Urinary bladder (tissue), 4 donors: ENCODE measurements around the gene NIPAL4. TPM values are rescaled to one million over a fixed set of nuclear protein-coding genes. Genes with fewer than 3 reads are reported as not detected.

Source experiments
- DNase-seq: peaks from one replicate; pipeline ENCODE4 v3.0.0-alpha.2; 2015; ENCODE audit errors: extremely low spot score
- H3K27ac ChIP-seq: one replicate; pipeline ENCODE4 v1.5.1; 2013; ENCODE audit warnings: low read depth, mild to moderate bottlenecking, moderate library complexity
- H3K36me3 ChIP-seq: one replicate; pipeline ENCODE4 v1.6.1; 2013; ENCODE audit warnings: mild to moderate bottlenecking, moderate library complexity; ENCODE audit not compliant: insufficient read depth
- H3K4me1 ChIP-seq: one replicate; pipeline ENCODE4 v1.6.1; 2013; ENCODE audit warnings: mild to moderate bottlenecking, moderate library complexity; ENCODE audit not compliant: insufficient read depth
- H3K4me3 ChIP-seq: one replicate; pipeline ENCODE4 v1.5.1; 2013; ENCODE audit warnings: low read depth, low read length
- WGBS: extraction: QIAGEN DNeasy Blood & Tissue Kit; methylation state at CpG from one replicate; pipeline ENCODE4 v1.1.7; 2013; 5-methylcytosine and 5-hydroxymethylcytosine counted together
- polyA plus RNA-seq: library from polyadenylated mRNA; stranded (reverse); fragments of 200-250 nt; gene quantifications from one replicate; pipeline ENCODE4 v1.2.3, GENCODE V29; 2013
- total RNA-seq: library from RNA; depleted of rRNA; stranded (reverse); fragments of >200 nt; gene quantifications from one replicate; pipeline ENCODE4 v1.2.3, GENCODE V29; 2014
- donor health status: healthy with polysubstance abuse.
- donor health status: healthy.

The NIPAL4 gene
- total and polyA plus RNA-seq, 2 donors: 5.0 to 14.6 TPM

GRCh38 chr5:157485340-157485739, 25.3 kb downstream of the NIPAL4 start:
- no peak overlapping the region for H3K4me3 ChIP-seq
- 75% methylated on average over 2 of the region's 2 CpGs for WGBS
- no peaks in the 10 kb centered on the region for H3K36me3 ChIP-seq
- no peaks in the 10 kb centered on the region for H3K4me1 ChIP-seq
- no peak overlapping the region for H3K27ac ChIP-seq
- DNase-seq: no peak

DNA sequence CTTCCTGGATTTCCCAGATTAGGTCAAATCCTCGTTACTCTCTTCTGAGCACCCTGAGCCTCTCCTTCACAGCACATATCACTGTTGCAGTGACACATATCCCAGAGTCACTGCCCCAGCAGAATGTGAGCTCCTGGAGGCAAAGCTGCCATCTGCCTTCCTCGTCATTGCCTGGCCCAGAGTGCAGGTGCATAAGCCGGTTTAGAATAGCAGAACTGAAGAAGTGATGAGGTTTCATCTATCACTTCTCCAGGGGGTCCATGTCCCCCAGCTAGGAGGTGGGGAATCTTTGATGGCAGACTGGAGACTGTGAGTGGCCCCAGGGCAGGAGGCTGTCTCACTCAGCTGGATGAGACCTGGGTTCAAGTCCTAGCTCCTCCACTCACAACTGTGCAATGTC, 25.8 kb downstream of the NIPAL4 start:
- Histone ChIP-seq H3K4me3 (no peak overlapping the region), H3K4me1 (no peaks in the 10 kb centered on the region), H3K36me3 (no peaks in the 10 kb centered on the region), H3K27ac (no peak overlapping the region)
- WGBS: 91% methylated on average over 3 of the region's 3 CpGs
- no peak for DNase-seq

DNA sequence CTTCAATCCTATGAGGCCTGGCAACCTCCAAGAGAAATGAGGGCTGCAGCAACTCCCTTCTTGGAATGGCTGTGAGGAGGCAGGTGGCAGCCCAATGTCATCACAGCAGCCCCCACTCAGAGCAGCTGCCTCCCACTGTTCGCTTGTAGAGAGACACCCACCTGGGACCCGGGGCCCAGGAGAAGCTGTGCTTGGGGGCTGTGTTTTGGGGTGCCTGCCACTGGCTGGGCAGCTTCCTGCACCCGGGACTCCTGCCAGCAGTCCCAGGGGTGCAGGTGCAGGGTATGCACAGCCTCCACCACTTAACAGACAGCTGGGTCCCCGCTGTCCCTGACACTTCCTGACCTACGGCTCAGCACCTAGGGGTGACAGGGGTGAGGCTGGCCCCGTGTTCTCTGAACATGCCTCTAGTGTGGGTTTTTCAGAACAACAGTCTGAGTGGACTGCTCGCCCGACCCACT, 26.2 kb downstream of the NIPAL4 start:
- no peak overlapping the region for H3K27ac ChIP-seq
- H3K36me3 ChIP-seq: no peaks in the 10 kb centered on the region
- no peak overlapping the region for H3K4me3 ChIP-seq
- WGBS: 80% methylated on average over 8 of the region's 8 CpGs
- DNase-seq: no peak
- H3K4me1 ChIP-seq: no peaks in the 10 kb centered on the region

DNA sequence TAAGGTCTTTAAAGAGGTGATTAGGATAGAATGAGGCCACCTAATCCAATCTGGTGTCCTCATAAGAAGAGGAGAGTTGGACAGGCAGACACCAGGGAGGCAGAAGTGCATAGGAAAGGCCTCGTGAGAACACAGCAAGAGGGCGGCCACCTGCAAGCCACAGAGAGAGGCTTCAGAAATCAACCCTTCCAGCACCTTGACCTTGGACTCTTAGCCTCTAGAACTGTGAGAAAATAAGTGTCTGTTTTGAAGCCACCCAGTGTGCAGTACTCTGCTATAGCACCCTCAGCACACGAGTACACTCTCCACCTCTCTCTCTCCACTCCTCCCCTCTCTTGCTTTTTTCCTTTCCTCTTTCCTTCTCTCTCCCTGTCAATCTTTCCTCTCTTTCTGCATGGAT, 26.8 kb downstream of the NIPAL4 start:
- no peak overlapping the region for H3K4me3 ChIP-seq
- WGBS: 66% methylated on average over 3 of the region's 3 CpGs
- DNase-seq: no peak
- no peaks in the 10 kb centered on the region for H3K36me3 ChIP-seq
- no peaks in the 10 kb centered on the region for H3K4me1 ChIP-seq
- H3K27ac ChIP-seq: no peak overlapping the region

- WGBS: 84% methylated on average over 3 of the region's 3 CpGs
- DNase-seq: no peak
- no peak overlapping the region for H3K27ac ChIP-seq
- no peak overlapping the region for H3K4me3 ChIP-seq
- no peaks in the 10 kb centered on the region for H3K4me1 ChIP-seq
- H3K36me3 ChIP-seq: no peaks in the 10 kb centered on the region
Observed at GRCh38 chr5:157487358-157487757, 27.3 kb downstream of the NIPAL4 start.

DNA sequence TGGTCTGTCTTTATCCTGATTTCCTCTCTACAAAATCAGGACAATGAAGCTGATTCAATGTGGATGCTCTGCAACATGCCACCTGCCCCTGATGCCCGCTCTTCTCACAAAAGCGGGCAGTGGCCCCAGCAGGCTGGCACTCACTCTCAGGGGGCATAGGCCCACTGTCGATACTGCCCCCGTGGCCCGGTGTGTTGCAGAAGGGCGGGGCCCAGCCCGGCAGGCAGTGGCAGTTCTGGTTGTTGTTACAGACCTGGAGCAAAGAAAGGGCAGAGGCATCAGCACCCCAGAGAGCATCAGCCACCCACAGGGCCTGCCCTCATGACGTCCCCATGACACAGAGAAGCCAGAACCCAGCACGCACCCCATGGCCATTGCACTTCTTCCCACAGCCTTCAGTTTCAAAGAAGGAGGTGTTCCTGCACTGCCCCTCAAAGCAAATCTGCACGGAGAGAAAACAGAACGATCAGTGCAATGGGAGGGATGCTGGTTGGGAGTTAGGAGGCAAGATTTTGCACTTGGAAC, 31.5 kb downstream of the NIPAL4 start:
- no peaks in the 10 kb centered on the region for H3K36me3 ChIP-seq
- DNase-seq: no peak
- no peak overlapping the region for H3K27ac ChIP-seq
- H3K4me1 ChIP-seq: no peaks in the 10 kb centered on the region
- 88% methylated on average over 11 of the region's 11 CpGs for WGBS
- no peak overlapping the region for H3K4me3 ChIP-seq

- WGBS: 92% methylated on average over 9 of the region's 9 CpGs
Observed at GRCh38 chr5:157492886-157493285, 32.9 kb downstream of the NIPAL4 start.

DNA sequence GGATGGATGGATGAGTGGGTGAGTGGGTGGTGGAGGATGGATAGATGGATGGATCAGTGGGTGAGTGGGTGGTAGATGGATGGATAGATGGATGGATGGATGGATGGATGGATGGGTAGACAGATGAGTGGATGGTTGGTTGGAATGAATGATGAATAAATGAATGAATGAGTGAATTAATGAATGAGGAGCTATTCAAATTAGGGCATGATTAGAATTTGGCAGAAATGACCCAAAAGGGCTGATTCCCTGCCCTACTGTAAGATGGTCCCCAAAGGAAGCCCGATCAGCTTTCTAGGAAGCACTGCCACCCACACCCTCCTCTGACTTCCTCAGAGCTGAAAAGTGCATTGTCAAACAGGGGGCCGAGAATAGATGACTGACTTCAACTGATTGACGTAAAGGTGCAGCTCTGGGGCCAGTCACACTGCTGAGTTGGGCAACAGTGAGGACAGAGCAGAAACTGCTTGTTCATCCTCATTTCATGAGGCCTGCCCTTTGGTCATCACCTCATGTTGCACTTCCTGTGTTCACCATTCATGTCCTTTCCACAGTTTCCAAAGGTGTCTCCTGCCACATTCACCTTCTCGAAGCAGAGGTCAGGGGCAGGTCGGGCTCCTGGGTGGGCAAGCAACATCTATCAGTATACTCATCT, 34.3 kb downstream of the NIPAL4 start:
- 87% methylated on average over 5 of the region's 5 CpGs for WGBS
- H3K4me3 ChIP-seq: no peak overlapping the region
- H3K4me1 ChIP-seq: no peaks in the 10 kb centered on the region
- DNase-seq: no peak
- no peak overlapping the region for H3K27ac ChIP-seq
- no peaks in the 10 kb centered on the region for H3K36me3 ChIP-seq

More at GRCh38 chr5:157492886-157493285, 32.9 kb downstream of the NIPAL4 start:
- no peak overlapping the region for H3K4me3 ChIP-seq
- no peak for DNase-seq
- H3K36me3 ChIP-seq: no peaks in the 10 kb centered on the region
- H3K27ac ChIP-seq: no peak overlapping the region
- no peaks in the 10 kb centered on the region for H3K4me1 ChIP-seq

DNA sequence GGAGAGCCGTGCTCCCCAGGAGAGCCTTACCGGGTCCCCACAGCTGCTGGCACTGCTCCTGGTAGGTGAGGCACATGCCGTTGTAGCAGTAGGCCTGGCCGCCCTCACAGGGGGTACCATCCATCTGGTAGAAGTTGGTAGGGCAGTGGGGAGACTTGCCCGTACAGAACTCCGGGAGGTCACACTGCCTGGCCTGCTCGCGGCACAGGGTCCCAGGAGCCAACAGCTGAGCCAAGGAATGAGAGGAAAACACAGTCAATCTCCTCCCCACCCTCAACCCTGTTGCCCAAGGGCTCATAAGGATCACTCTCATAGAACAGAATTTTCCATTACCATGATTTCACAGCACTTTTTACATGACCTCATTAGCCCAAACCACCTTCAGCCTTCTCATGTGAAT, 36.9 kb downstream of the NIPAL4 start:
- H3K27ac ChIP-seq: no peak overlapping the region
- WGBS: 89% methylated on average over 8 of the region's 8 CpGs
- H3K36me3 ChIP-seq: no peaks in the 10 kb centered on the region
- no peaks in the 10 kb centered on the region for H3K4me1 ChIP-seq
- no peak for DNase-seq
- H3K4me3 ChIP-seq: no peak overlapping the region

GRCh38 chr5:157497875-157498611, 38.0 kb downstream of the NIPAL4 start:
- Histone ChIP-seq H3K4me1 (no peaks in the 10 kb centered on the region), H3K36me3 (no peaks in the 10 kb centered on the region), H3K4me3 (no peak overlapping the region), H3K27ac (no peak overlapping the region)
- no peak for DNase-seq
- WGBS: 65% methylated on average over 10 of the region's 10 CpGs

- Histone ChIP-seq H3K36me3 (no peaks in the 10 kb centered on the region), H3K4me1 (no peaks in the 10 kb centered on the region), H3K27ac (no peak overlapping the region), H3K4me3 (no peak overlapping the region)
- 40% methylated on average over 8 of the region's 8 CpGs for WGBS
- no peak for DNase-seq
Observed at GRCh38 chr5:157502143-157502647, 42.2 kb downstream of the NIPAL4 start.

DNA sequence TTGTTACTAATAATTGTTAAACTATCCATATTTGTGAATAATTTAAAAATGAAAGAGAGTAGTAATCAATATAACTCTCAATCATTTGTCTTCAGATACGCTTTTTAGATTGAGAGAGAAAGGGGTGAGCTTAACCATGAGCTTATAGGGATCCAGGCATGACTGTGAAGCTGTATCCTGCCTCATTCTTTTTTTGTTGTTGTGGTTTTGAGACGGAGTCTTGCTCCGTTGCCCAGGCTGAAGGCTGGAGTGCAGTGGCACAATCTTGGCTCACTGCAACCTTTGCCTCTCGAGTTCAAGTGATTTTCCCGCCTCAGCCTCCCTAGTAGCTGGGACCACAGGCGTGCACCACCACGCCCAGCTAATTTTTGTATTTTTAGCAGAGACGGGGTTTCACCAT, 44.0 kb downstream of the NIPAL4 start:
- no peak overlapping the region for H3K27ac ChIP-seq
- H3K4me3 ChIP-seq: no peak overlapping the region
- no peak for DNase-seq
- no peaks in the 10 kb centered on the region for H3K4me1 ChIP-seq
- H3K36me3 ChIP-seq: no peaks in the 10 kb centered on the region
- 86% methylated on average over 8 of the region's 8 CpGs for WGBS

- Histone ChIP-seq H3K4me1 (no peaks in the 10 kb centered on the region), H3K27ac (no peak overlapping the region), H3K36me3 (no peaks in the 10 kb centered on the region), H3K4me3 (no peak overlapping the region)
- no peak for DNase-seq
- 97% methylated on average over 6 of the region's 6 CpGs for WGBS
Observed at GRCh38 chr5:157505496-157505895, 45.5 kb downstream of the NIPAL4 start.

DNA sequence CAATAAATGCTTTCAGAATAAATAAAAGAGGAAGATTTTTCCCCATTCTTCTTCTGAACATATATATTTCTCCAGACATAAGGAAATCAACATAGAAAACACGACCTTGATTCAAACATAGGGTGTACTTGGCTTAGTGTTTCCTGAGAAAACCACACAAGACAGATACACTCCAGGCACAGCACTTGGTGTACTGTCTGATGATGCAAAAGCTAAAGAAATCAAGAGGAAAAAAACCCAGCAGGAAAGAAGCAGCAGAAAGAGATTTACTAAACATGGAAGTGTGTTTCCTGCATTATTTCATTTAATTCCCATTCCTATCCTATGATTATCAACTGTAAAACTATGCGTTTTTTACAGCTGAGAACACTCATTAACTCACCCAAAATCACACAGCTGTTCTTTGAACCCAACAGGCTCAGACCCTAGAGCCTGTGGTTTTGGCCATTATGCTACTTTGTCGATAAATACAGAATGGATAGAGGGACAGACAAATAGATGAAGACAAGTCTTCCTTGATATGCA, 46.1 kb downstream of the NIPAL4 start:
- H3K36me3 ChIP-seq: no peaks in the 10 kb centered on the region
- 55% methylated on average over 3 of the region's 3 CpGs for WGBS
- H3K4me3 ChIP-seq: no peak overlapping the region
- H3K4me1 ChIP-seq: no peaks in the 10 kb centered on the region
- no peak for DNase-seq
- no peak overlapping the region for H3K27ac ChIP-seq
